Prostate gland (tissue), 2 donors: Measurements from ENCODE around the gene ZNRF1. TPM values are rescaled to one million over a fixed set of nuclear protein-coding genes. Genes with fewer than 3 reads are reported as not detected.

Source experiments
- DNase-seq: peaks from one replicate; pipeline ENCODE4 v3.0.0-alpha.2; 2019; ENCODE audit warnings: low spot score
- H3K27ac ChIP-seq, 2 donors: fragments of 200-600 bp; sonication (generic); 2 replicates each; pipeline ENCODE4 v1.5.1; 2017 to 2019
- H3K27me3 ChIP-seq: fragments of 200-600 bp; sonication (generic); replicated peaks from 2 replicates; pipeline ENCODE4 v1.5.1; 2019; ENCODE audit not compliant: insufficient read depth
- H3K36me3 ChIP-seq, 2 donors: fragments of 200-600 bp; sonication (generic); 1 replicate in 1 of 2; 2 replicates in 1 of 2; pipeline versions ENCODE4 v1.5.1 to v1.8.1; 2017 to 2019
- H3K4me1 ChIP-seq: fragments of 200-600 bp; sonication (generic); replicated peaks from 2 replicates; pipeline ENCODE4 v1.5.1; 2019
- H3K4me3 ChIP-seq, 2 donors: fragments of 200-600 bp; sonication (generic); 2 replicates each; pipeline ENCODE4 v1.5.1; 2017 to 2019
- H3K9me3 ChIP-seq: fragments of 200-600 bp; sonication (generic); 2 replicates; pipeline ENCODE4 v1.5.1; 2017
- CTCF ChIP-seq, 4 experiments: fragments of 200-600 bp in 2 of 4; fragments of 450-650 bp in 2 of 4; sonication (generic) in 2 of 4; IDR thresholded peaks; 1 replicate in 3 of 4; 2 replicates in 1 of 4; pipeline ENCODE4 v1.5.1; 2016 to 2019; ENCODE audit warnings: antibody characterized with exemption in 4 of 4, mild to moderate bottlenecking in 2 of 4, moderate library complexity in 2 of 4
- POLR2A ChIP-seq: fragments of 450-650 bp; IDR thresholded peaks from one replicate; pipeline ENCODE4 v1.6.1; 2016; ENCODE audit warnings: antibody characterized with exemption, mild to moderate bottlenecking
- POLR2AphosphoS5 ChIP-seq: sonication (generic); formaldehyde crosslinking; IDR thresholded peaks from one replicate; pipeline ENCODE4 v1.6.1; 2017; ENCODE audit warnings: antibody characterized with exemption
- WGBS: methylation state at CpG from one replicate; pipeline ENCODE4 v1.1.5; 2018; 5-methylcytosine and 5-hydroxymethylcytosine counted together
- intact Hi-C: fragments of 100-400 bp; cut with DNase I; formaldehyde crosslinking; loops from one replicate; pipeline ENCODE4 v1.14.2; 2022
- total RNA-seq, 2 donors: library from RNA; depleted of rRNA; stranded (reverse); fragments of >200 nt; gene quantifications; one replicate each; pipeline ENCODE4 v1.1.0, GENCODE V29; 2016

The ZNRF1 gene
- total RNA-seq, 2 donors from 2014 or later, result 15.6 to 64.2 TPM

- Histone ChIP-seq H3K4me3 (no peak overlapping the region), H3K27ac (no peak overlapping the region), H3K4me1 (peaks cover 15% of the 10 kb centered on the region), H3K27me3 (no peaks in the 10 kb centered on the region), H3K9me3 (no peaks in the 10 kb centered on the region), H3K36me3 (no peaks in the 10 kb centered on the region)
- no peak for TF ChIP-seq CTCF (IDR thresholded peaks at IDR 0.05)
- no peak for TF ChIP-seq POLR2AphosphoS5
- TF ChIP-seq POLR2A, result no peak
- intact Hi-C loops, result loop anchor here (10.0 kb wide), 1 partner anchor 56 kb away; no protein-coding TSS in a partner anchor
- WGBS, result 88% methylated on average over 3 of the region's 3 CpGs
- DNase-seq, result no peak
Observed at GRCh38 chr16:75100603-75100990, 101.8 kb downstream of the ZNRF1 start.

- no peak overlapping the region for H3K4me3 ChIP-seq
- no peak overlapping the region for H3K27ac ChIP-seq
- DNase-seq, result no peak
- no peaks in the 10 kb centered on the region for H3K36me3 ChIP-seq
- no peaks in the 10 kb centered on the region for H3K27me3 ChIP-seq
- H3K9me3 ChIP-seq, result no peaks in the 10 kb centered on the region
- TF ChIP-seq CTCF (IDR thresholded peaks at IDR 0.05), result no peak
- WGBS, result 96% methylated on average over 3 of the region's 3 CpGs
- intact Hi-C loops, result loop anchor here (10.0 kb wide), 1 partner anchor 57 kb away; no protein-coding TSS in a partner anchor
- H3K4me1 ChIP-seq, result peaks cover 9% of the 10 kb centered on the region
Observed at GRCh38 chr16:75101635-75102034, 102.8 kb downstream of the ZNRF1 start.

- Histone ChIP-seq H3K27me3 (no peaks in the 10 kb centered on the region), H3K36me3 (no peaks in the 10 kb centered on the region), H3K27ac (no peak overlapping the region), H3K9me3 (no peaks in the 10 kb centered on the region), H3K4me1 (peaks cover 3% of the 10 kb centered on the region), H3K4me3 (no peak overlapping the region)
- intact Hi-C loops, result loop anchor here (10.0 kb wide), 1 partner anchor 58 kb away; no protein-coding TSS in a partner anchor
- WGBS, result 96% methylated on average over 9 of the region's 9 CpGs
- DNase-seq, result no peak
- TF ChIP-seq POLR2A (no peak), POLR2AphosphoS5 (no peak), CTCF (IDR thresholded peaks at IDR 0.05) (no peak)
Observed at GRCh38 chr16:75102595-75102994, 103.8 kb downstream of the ZNRF1 start.

- Histone ChIP-seq H3K27ac (no peak overlapping the region), H3K27me3 (no peaks in the 10 kb centered on the region), H3K4me3 (no peak overlapping the region), H3K4me1 (no peaks in the 10 kb centered on the region), H3K36me3 (no peaks in the 10 kb centered on the region), H3K9me3 (no peaks in the 10 kb centered on the region)
- 98% methylated on average over 5 of the region's 5 CpGs for WGBS
- intact Hi-C loops, result loop anchor here (10.0 kb wide), 1 partner anchor 59 kb away; no protein-coding TSS in a partner anchor
- TF ChIP-seq POLR2AphosphoS5 (no peak), POLR2A (no peak), CTCF (IDR thresholded peaks at IDR 0.05) (no peak)
- DNase-seq, result no peak
Observed at GRCh38 chr16:75103994-75104393, 105.2 kb downstream of the ZNRF1 start.

- TF ChIP-seq CTCF (IDR thresholded peaks at IDR 0.05) (no peak), POLR2AphosphoS5 (no peak), POLR2A (no peak)
- no peaks in the 10 kb centered on the region for H3K27me3 ChIP-seq
- H3K4me3 ChIP-seq, result no peak overlapping the region
- DNase-seq, result no peak
- no peaks in the 10 kb centered on the region for H3K4me1 ChIP-seq
- no peaks in the 10 kb centered on the region for H3K9me3 ChIP-seq
- 94% methylated on average over 11 of the region's 11 CpGs for WGBS
- H3K36me3 ChIP-seq, result no peaks in the 10 kb centered on the region
- H3K27ac ChIP-seq, result no peak overlapping the region
- intact Hi-C loops, result loop anchor here (10.0 kb wide), 1 partner anchor 60 kb away; no protein-coding TSS in a partner anchor
Observed at GRCh38 chr16:75104836-75105235, 106.0 kb downstream of the ZNRF1 start.
